ENCODE results near the gene SGSH.

- TF ChIP-seq YY1 (IDR thresholded peaks at IDR 0.05; ENCODE audit: insufficient read depth, insufficient read length) (no peak), ZNF274 (IDR thresholded peaks at IDR 0.05; ENCODE audit: low read depth, low read length) (no peak), SUZ12 (IDR thresholded peaks at IDR 0.05; ENCODE audit: extremely low read depth, insufficient read depth, insufficient read length) (no peak)
Observed at GRCh38 chr17:80163336-80163735, 56.8 kb downstream of the SGSH start.
